RPMI7951 (cell line): Measurements from ENCODE around the gene BTNL9. TPM values are rescaled to one million over a fixed set of nuclear protein-coding genes. Genes with fewer than 3 reads are reported as not detected.
"Not testable (repeated sequence)": the region's sequence is repeated elsewhere in the genome, so short reads cannot be mapped to it uniquely, and the experiment has no call there.

Source experiments
- DNase-seq: peaks from one replicate; pipeline ENCODE4 v3.0.0-alpha.2; 2012; ENCODE audit warnings: low read depth
- total RNA-seq: library from RNA; depleted of rRNA; stranded (reverse); fragments of >200 nt; shearing (Covaris generic); gene quantifications from 2 replicates; pipeline ENCODE4 v1.2.3, GENCODE V29; 2014; rRNA removed

BTNL9 gene
- total RNA-seq, 1 experiment from 2014 or later: not detected

GRCh38 chr5:181100121-181100875, 60.2 kb downstream of the BTNL9 start:
- DNase-seq: no peak

- DNase-seq: not testable (repeated sequence)
These were observed 61.1 kb downstream of the BTNL9 start for GRCh38 chr5:181101030-181101641.

GRCh38 chr5:181101930-181102674, 62.0 kb downstream of the BTNL9 start:
- not testable (repeated sequence) for DNase-seq

GRCh38 chr5:181104259-181104568, 64.1 kb downstream of the BTNL9 start:
- DNase-seq: not testable (repeated sequence)

- not testable (repeated sequence) for DNase-seq
These were observed 64.7 kb downstream of the BTNL9 start for GRCh38 chr5:181104606-181105390.

GRCh38 chr5:181105391-181106025, 65.4 kb downstream of the BTNL9 start:
- DNase-seq: no peak

- no peak for DNase-seq
These were observed 67.6 kb downstream of the BTNL9 start for GRCh38 chr5:181107699-181108098.

- DNase-seq: no peak
These were observed 68.6 kb downstream of the BTNL9 start for GRCh38 chr5:181108578-181109165.

- DNase-seq: no peak
These were observed 69.5 kb downstream of the BTNL9 start for GRCh38 chr5:181109489-181110013.

- DNase-seq: no peak
These were observed 70.9 kb downstream of the BTNL9 start for GRCh38 chr5:181111010-181111409.

Other genes with a start within 250 kb of the BTNL9 start
- 39.0 and 56.8 TPM in 2 replicates for gene MGAT1, start 237.5 kb upstream of the BTNL9 start, total RNA-seq
- gene ZFP62, start 179.0 kb upstream of the BTNL9 start, total RNA-seq: 15.0 and 16.0 TPM in 2 replicates
- gene BTNL8, start 141.1 kb upstream of the BTNL9 start, total RNA-seq: 0.12 and 0.29 TPM in 2 replicates
- gene BTNL3, start 51.4 kb upstream of the BTNL9 start, total RNA-seq: not detected in 2 replicates
- gene OR2V1, start 90.9 kb downstream of the BTNL9 start, total RNA-seq: not detected in 2 replicates
- not detected in 2 replicates for gene OR2V2, start 107.3 kb downstream of the BTNL9 start, total RNA-seq
- gene TRIM7, start 164.9 kb downstream of the BTNL9 start, total RNA-seq: 16.1 and 20.6 TPM in 2 replicates
- 4.9 and 5.9 TPM in 2 replicates for gene TRIM41, start 183.0 kb downstream of the BTNL9 start, total RNA-seq
- gene RACK1, start 203.6 kb downstream of the BTNL9 start, total RNA-seq: 1,915 and 2,129 TPM in 2 replicates
- gene TRIM52, start 220.9 kb downstream of the BTNL9 start, total RNA-seq: 4.2 and 5.4 TPM in 2 replicates